ENCODE results near the gene TRIP12. TPM values are rescaled to one million over a fixed set of nuclear protein-coding genes. Genes with fewer than 3 reads are reported as not detected.

The TRIP12 gene
- total and polyA plus RNA-seq, 2 of the 8 experiments (the other 6 are each of a cell fraction or from before 2014, with no cell fraction given): 23.1 to 174 TPM

DNA sequence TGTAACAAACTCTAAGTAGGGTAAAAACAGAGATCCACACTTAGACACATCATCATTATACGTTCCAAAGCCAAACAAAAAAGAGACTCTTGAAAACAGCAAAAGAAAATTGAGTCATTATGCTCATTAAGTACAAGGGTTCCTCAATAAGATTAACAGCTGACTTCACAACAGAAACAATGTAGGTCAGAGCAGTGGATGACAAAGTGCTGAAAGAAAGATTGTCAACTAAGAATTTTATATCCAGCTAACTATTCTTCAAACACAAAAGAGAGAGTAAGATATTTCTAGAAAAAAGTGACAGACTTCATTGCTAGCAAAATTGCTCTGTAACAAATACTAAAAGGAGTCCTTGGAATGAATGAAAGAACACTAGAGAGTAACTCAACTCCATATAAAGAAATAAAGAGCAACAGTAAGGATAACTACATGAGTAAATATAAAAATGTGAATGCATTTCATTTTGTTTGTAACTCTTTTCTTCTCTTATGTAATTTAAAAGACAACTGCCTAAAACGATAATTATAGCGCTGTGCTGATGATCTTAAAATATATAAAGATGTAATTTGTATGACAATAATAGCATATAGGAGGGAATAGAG is 183.7 kb downstream of the TRIP12 start (continued):
- TF ChIP-seq CHD7 (IDR thresholded peaks at IDR 0.05; ENCODE audit: insufficient replicate concordance, low read length) (no peak), BCL11A (IDR thresholded peaks at IDR 0.05; ENCODE audit: low read depth in 2 of 2, low read length in 2 of 2) (no peak), RNF2 (IDR thresholded peaks at IDR 0.05; ENCODE audit: borderline replicate concordance, low read depth, low read length, missing control alignments, poor library complexity, severe bottlenecking) (no peak), POLR2AphosphoS5 (IDR thresholded peaks at IDR 0.05; ENCODE audit: low read depth, low read length) (no peak), USF2 (IDR thresholded peaks at IDR 0.05; ENCODE audit: low read length) (no peak), TCF12 (IDR thresholded peaks at IDR 0.05; ENCODE audit: low read depth, low read length) (no peak)
